ENCODE measurements around the gene CABCOCO1. TPM values are rescaled to one million over a fixed set of nuclear protein-coding genes. Genes with fewer than 3 reads are reported as not detected.

Gene CABCOCO1
- total and polyA plus RNA-seq, 9 donors: 0.12 to 1.0 (median 0.25) TPM; not detected in 1

GRCh38 chr10:61780732-61781131 lies 118.0 kb downstream of the CABCOCO1 start:
- H3K9me3 ChIP-seq (replicated peaks; ENCODE audit: control insufficient read depth, low read depth, low read length): no peaks in the 10 kb centered on the region
- H3K4me1 ChIP-seq (ENCODE audit: control insufficient read depth, insufficient read depth, low read length): peaks cover 6% of the 10 kb centered on the region
- DNase-seq: no peak
- H3K27ac ChIP-seq (ENCODE audit: low read length): no peak overlapping the region
- H3K36me3 ChIP-seq (ENCODE audit: control insufficient read depth, insufficient read depth, low read length): no peaks in the 10 kb centered on the region
- no peaks in the 10 kb centered on the region for H3K27me3 ChIP-seq (ENCODE audit: control insufficient read depth, insufficient read depth, low read length)
- no peak overlapping the region for H3K4me3 ChIP-seq (ENCODE audit: low read length)

- Histone ChIP-seq H3K27ac (ENCODE audit: low read length) (no peak overlapping the region), H3K4me1 (ENCODE audit: control insufficient read depth, insufficient read depth, low read length) (peaks cover 6% of the 10 kb centered on the region), H3K36me3 (ENCODE audit: control insufficient read depth, insufficient read depth, low read length) (no peaks in the 10 kb centered on the region), H3K9me3 (replicated peaks; ENCODE audit: control insufficient read depth, low read depth, low read length) (no peaks in the 10 kb centered on the region), H3K27me3 (ENCODE audit: control insufficient read depth, insufficient read depth, low read length) (no peaks in the 10 kb centered on the region), H3K4me3 (ENCODE audit: low read length) (no peak overlapping the region)
- DNase-seq: no peak
Observed at GRCh38 chr10:61781969-61782403, 119.3 kb downstream of the CABCOCO1 start.

GRCh38 chr10:61784354-61785133 lies 121.8 kb downstream of the CABCOCO1 start:
- H3K27ac ChIP-seq (ENCODE audit: low read length): no peak overlapping the region
- no peaks in the 10 kb centered on the region for H3K27me3 ChIP-seq (ENCODE audit: control insufficient read depth, insufficient read depth, low read length)
- no peak overlapping the region for H3K4me3 ChIP-seq (ENCODE audit: low read length)
- WGBS (ENCODE audit: insufficient coverage): 100% methylated on average over 3 of the region's 9 CpGs
- no peaks in the 10 kb centered on the region for H3K9me3 ChIP-seq (replicated peaks; ENCODE audit: control insufficient read depth, low read depth, low read length)
- no peaks in the 10 kb centered on the region for H3K36me3 ChIP-seq (ENCODE audit: control insufficient read depth, insufficient read depth, low read length)
- no peak for DNase-seq
- H3K4me1 ChIP-seq (ENCODE audit: control insufficient read depth, insufficient read depth, low read length): peaks cover 6% of the 10 kb centered on the region

- Histone ChIP-seq H3K9me3 (replicated peaks; ENCODE audit: control insufficient read depth, low read depth, low read length) (no peaks in the 10 kb centered on the region), H3K27me3 (ENCODE audit: control insufficient read depth, insufficient read depth, low read length) (no peaks in the 10 kb centered on the region), H3K36me3 (ENCODE audit: control insufficient read depth, insufficient read depth, low read length) (no peaks in the 10 kb centered on the region), H3K4me3 (ENCODE audit: low read length) (no peak overlapping the region), H3K27ac (ENCODE audit: low read length) (no peak overlapping the region), H3K4me1 (ENCODE audit: control insufficient read depth, insufficient read depth, low read length) (no peaks in the 10 kb centered on the region)
- no peak for DNase-seq
- no CpG with 5 or more reads among the region's 3 CpGs for WGBS (ENCODE audit: insufficient coverage)
Observed at GRCh38 chr10:61785473-61786105, 122.9 kb downstream of the CABCOCO1 start.

- H3K4me1 ChIP-seq (ENCODE audit: control insufficient read depth, insufficient read depth, low read length): no peaks in the 10 kb centered on the region
- peak; percentile 64 for DNase-seq
- 55% methylated on average over 2 of the region's 4 CpGs for WGBS (ENCODE audit: insufficient coverage)
- H3K27ac ChIP-seq (ENCODE audit: low read length): peak overlapping the region; percentile 23
- H3K36me3 ChIP-seq (ENCODE audit: control insufficient read depth, insufficient read depth, low read length): no peaks in the 10 kb centered on the region
- H3K4me3 ChIP-seq (ENCODE audit: low read length): no peak overlapping the region
- no peaks in the 10 kb centered on the region for H3K9me3 ChIP-seq (replicated peaks; ENCODE audit: control insufficient read depth, low read depth, low read length)
- H3K27me3 ChIP-seq (ENCODE audit: control insufficient read depth, insufficient read depth, low read length): no peaks in the 10 kb centered on the region
Observed at GRCh38 chr10:61786728-61787127, 124.0 kb downstream of the CABCOCO1 start.

GRCh38 chr10:61787170-61787569 lies 124.4 kb downstream of the CABCOCO1 start:
- Histone ChIP-seq H3K27ac (ENCODE audit: low read length) (no peak overlapping the region), H3K27me3 (ENCODE audit: control insufficient read depth, insufficient read depth, low read length) (no peaks in the 10 kb centered on the region), H3K4me1 (ENCODE audit: control insufficient read depth, insufficient read depth, low read length) (no peaks in the 10 kb centered on the region), H3K36me3 (ENCODE audit: control insufficient read depth, insufficient read depth, low read length) (no peaks in the 10 kb centered on the region), H3K9me3 (replicated peaks; ENCODE audit: control insufficient read depth, low read depth, low read length) (no peaks in the 10 kb centered on the region), H3K4me3 (ENCODE audit: low read length) (no peak overlapping the region)
- DNase-seq: no peak
- WGBS (ENCODE audit: insufficient coverage): no CpG with 5 or more reads among the region's 3 CpGs

GRCh38 chr10:61789031-61789430 lies 126.3 kb downstream of the CABCOCO1 start:
- no CpG with 5 or more reads among the region's 1 CpG for WGBS (ENCODE audit: insufficient coverage)
- Histone ChIP-seq H3K9me3 (replicated peaks; ENCODE audit: control insufficient read depth, low read depth, low read length) (no peaks in the 10 kb centered on the region), H3K4me1 (ENCODE audit: control insufficient read depth, insufficient read depth, low read length) (no peaks in the 10 kb centered on the region), H3K27ac (ENCODE audit: low read length) (no peak overlapping the region), H3K4me3 (ENCODE audit: low read length) (no peak overlapping the region), H3K36me3 (ENCODE audit: control insufficient read depth, insufficient read depth, low read length) (no peaks in the 10 kb centered on the region), H3K27me3 (ENCODE audit: control insufficient read depth, insufficient read depth, low read length) (no peaks in the 10 kb centered on the region)
- DNase-seq: no peak

GRCh38 chr10:61791216-61791615 lies 128.5 kb downstream of the CABCOCO1 start:
- no peak overlapping the region for H3K4me3 ChIP-seq (ENCODE audit: low read length)
- H3K36me3 ChIP-seq (ENCODE audit: control insufficient read depth, insufficient read depth, low read length): no peaks in the 10 kb centered on the region
- WGBS (ENCODE audit: insufficient coverage): no CpG with 5 or more reads among the region's 2 CpGs
- no peaks in the 10 kb centered on the region for H3K27me3 ChIP-seq (ENCODE audit: control insufficient read depth, insufficient read depth, low read length)
- H3K27ac ChIP-seq (ENCODE audit: low read length): no peak overlapping the region
- no peak for DNase-seq
- H3K4me1 ChIP-seq (ENCODE audit: control insufficient read depth, insufficient read depth, low read length): no peaks in the 10 kb centered on the region
- H3K9me3 ChIP-seq (replicated peaks; ENCODE audit: control insufficient read depth, low read depth, low read length): no peaks in the 10 kb centered on the region

- no peak for DNase-seq
- WGBS (ENCODE audit: insufficient coverage): no CpG with 5 or more reads among the region's 1 CpG
- Histone ChIP-seq H3K36me3 (ENCODE audit: control insufficient read depth, insufficient read depth, low read length) (no peaks in the 10 kb centered on the region), H3K4me3 (ENCODE audit: low read length) (no peak overlapping the region), H3K9me3 (replicated peaks; ENCODE audit: control insufficient read depth, low read depth, low read length) (no peaks in the 10 kb centered on the region), H3K27me3 (ENCODE audit: control insufficient read depth, insufficient read depth, low read length) (no peaks in the 10 kb centered on the region), H3K27ac (ENCODE audit: low read length) (no peak overlapping the region), H3K4me1 (ENCODE audit: control insufficient read depth, insufficient read depth, low read length) (no peaks in the 10 kb centered on the region)
Observed at GRCh38 chr10:61792097-61792716, 129.5 kb downstream of the CABCOCO1 start.

GRCh38 chr10:61792921-61793320 lies 130.2 kb downstream of the CABCOCO1 start:
- Histone ChIP-seq H3K36me3 (ENCODE audit: control insufficient read depth, insufficient read depth, low read length) (no peaks in the 10 kb centered on the region), H3K4me3 (ENCODE audit: low read length) (no peak overlapping the region), H3K27me3 (ENCODE audit: control insufficient read depth, insufficient read depth, low read length) (no peaks in the 10 kb centered on the region), H3K4me1 (ENCODE audit: control insufficient read depth, insufficient read depth, low read length) (no peaks in the 10 kb centered on the region), H3K9me3 (replicated peaks; ENCODE audit: control insufficient read depth, low read depth, low read length) (no peaks in the 10 kb centered on the region), H3K27ac (ENCODE audit: low read length) (no peak overlapping the region)
- DNase-seq: no peak
- WGBS (ENCODE audit: insufficient coverage): no CpG with 5 or more reads among the region's 1 CpG

All from muscle of leg (tissue), 11 donors.